HepG2 (cell line): ENCODE data around the gene HOXA4. TPM values are rescaled to one million over a fixed set of nuclear protein-coding genes. Genes with fewer than 3 reads are reported as not detected.

Source experiments
- ARID4A ChIP-seq: sonication (generic); formaldehyde crosslinking; IDR thresholded peaks from 2 replicates; pipeline ENCODE4 v1.5.0; 2020; ENCODE audit warnings: mild to moderate bottlenecking, missing genetic modification reagents, borderline replicate concordance
- CEBPB ChIP-seq: IDR thresholded peaks from 2 replicates; pipeline ENCODE4 v1.6.1; 2011; ENCODE audit warnings: low read depth, low read length, improper control_type of control experiment, borderline replicate concordance
- CTCF ChIP-seq: sonication (generic); formaldehyde crosslinking; IDR thresholded peaks from 2 replicates; pipeline ENCODE4 v1.5.0; 2020; ENCODE audit warnings: mild to moderate bottlenecking, missing genetic modification reagents, moderate library complexity
- GFI1 ChIP-seq: sonication (generic); formaldehyde crosslinking; IDR thresholded peaks from 2 replicates; pipeline ENCODE4 v1.5.0; 2020; ENCODE audit warnings: missing genetic modification reagents, mild to moderate bottlenecking, borderline replicate concordance
- HNRNPLL ChIP-seq: fragments of 200-400 bp; formaldehyde crosslinking; IDR thresholded peaks from 2 replicates; pipeline ENCODE4 v1.6.1; 2017; ENCODE audit warnings: mild to moderate bottlenecking, low read depth, low read length; ENCODE audit not compliant: poor library complexity, severe bottlenecking
- HOXA7 ChIP-seq: sonication (generic); formaldehyde crosslinking; IDR thresholded peaks from 2 replicates; pipeline ENCODE4 v1.8.1; 2022; ENCODE audit warnings: mild to moderate bottlenecking, missing genetic modification reagents, moderate library complexity
- ISL2 ChIP-seq: sonication (generic); formaldehyde crosslinking; IDR thresholded peaks from 2 replicates; pipeline ENCODE4 v1.5.0; 2020; ENCODE audit warnings: missing genetic modification reagents
- KAT8 ChIP-seq: IDR thresholded peaks from 2 replicates; pipeline ENCODE4 v1.6.1; 2016; ENCODE audit warnings: missing genetic modification reagents, missing compliant biosample characterization
- MEIS2 ChIP-seq: sonication (generic); formaldehyde crosslinking; IDR thresholded peaks from 2 replicates; pipeline ENCODE4 v1.9.0; 2021; ENCODE audit warnings: mild to moderate bottlenecking, missing genetic modification reagents
- MTF1 ChIP-seq: sonication (generic); formaldehyde crosslinking; IDR thresholded peaks from 2 replicates; pipeline ENCODE4 v1.5.0; 2020; ENCODE audit warnings: missing genetic modification reagents
- SMYD3 ChIP-seq: sonication (generic); formaldehyde crosslinking; IDR thresholded peaks from 2 replicates; pipeline ENCODE4 v1.8.1; 2023; ENCODE audit warnings: mild to moderate bottlenecking, missing genetic modification reagents
- TCF12 ChIP-seq, 2 experiments: fragments of 450-650 bp in 1 of 2; sonication (generic) in 1 of 2; formaldehyde crosslinking in 1 of 2; IDR thresholded peaks; 2 replicates each; pipeline versions ENCODE4 v1.6.1 to v1.8.0; 2017 to 2022; ENCODE audit warnings: antibody characterized with exemption in 1 of 2, mild to moderate bottlenecking in 1 of 2, missing genetic modification reagents in 1 of 2, moderate library complexity in 1 of 2
- TFDP1 ChIP-seq: IDR thresholded peaks from 2 replicates; pipeline ENCODE4 v1.6.1; 2016; ENCODE audit warnings: missing compliant biosample characterization, missing genetic modification reagents, borderline replicate concordance
- TOE1 ChIP-seq: sonication (generic); formaldehyde crosslinking; IDR thresholded peaks from 2 replicates; pipeline ENCODE4 v1.4.0; 2020; ENCODE audit warnings: mild to moderate bottlenecking, missing genetic modification reagents
- ZFYVE20 ChIP-seq: sonication (generic); formaldehyde crosslinking; IDR thresholded peaks from 2 replicates; pipeline ENCODE4 v1.8.0; 2023; ENCODE audit warnings: low read depth, mild to moderate bottlenecking, moderate library complexity, missing genetic modification reagents, borderline replicate concordance
- ZNF343 ChIP-seq: sonication (generic); formaldehyde crosslinking; IDR thresholded peaks from 2 replicates; pipeline ENCODE4 v1.4.0; 2020; ENCODE audit warnings: mild to moderate bottlenecking, missing genetic modification reagents
- ZNF468 ChIP-seq: sonication (generic); formaldehyde crosslinking; IDR thresholded peaks from 2 replicates; pipeline ENCODE4 v1.8.0; 2022; ENCODE audit warnings: mild to moderate bottlenecking, moderate library complexity, missing genetic modification reagents
- ZNF547 ChIP-seq: sonication (generic); formaldehyde crosslinking; IDR thresholded peaks from 2 replicates; pipeline ENCODE4 v1.5.1; 2020; ENCODE audit warnings: mild to moderate bottlenecking, missing genetic modification reagents
- ZNF550 ChIP-seq: sonication (generic); formaldehyde crosslinking; IDR thresholded peaks from 2 replicates; pipeline ENCODE4 v1.4.0; 2020; ENCODE audit warnings: mild to moderate bottlenecking, missing genetic modification reagents, borderline replicate concordance
- ZNF674 ChIP-seq: sonication (generic); formaldehyde crosslinking; IDR thresholded peaks from 2 replicates; pipeline ENCODE4 v1.5.0; 2020; ENCODE audit warnings: low read depth, mild to moderate bottlenecking, missing genetic modification reagents
- ZNF709 ChIP-seq: sonication (generic); formaldehyde crosslinking; IDR thresholded peaks from 2 replicates; pipeline ENCODE4 v1.5.0; 2020; ENCODE audit warnings: mild to moderate bottlenecking, missing genetic modification reagents
- ZNF746 ChIP-seq: sonication (generic); formaldehyde crosslinking; IDR thresholded peaks from 2 replicates; pipeline ENCODE4 v1.8.0; 2022; ENCODE audit warnings: mild to moderate bottlenecking, missing genetic modification reagents
- ZNF841 ChIP-seq: sonication (generic); formaldehyde crosslinking; IDR thresholded peaks from 2 replicates; pipeline ENCODE4 v1.8.1; 2023; ENCODE audit warnings: missing genetic modification reagents, borderline replicate concordance
- polyA plus RNA-seq, 8 experiments: library from polyadenylated mRNA; depleted of rRNA in 3 of 8; stranded (reverse) in 7 of 8; unstranded in 1 of 8; fragments of >200 nt; fragmentation: Illumina TruSeq in 4 of 8; extraction: Trizol in 4 of 8; gene quantifications; 2 replicates each; pipeline versions ENCODE4 v1.2.1 to v1.2.3, GENCODE V29; 2011 to 2016; ENCODE audit warnings: low read depth in 4 of 8, missing spikeins in 1 of 8, mixed read lengths in 1 of 8; ENCODE audit not compliant: insufficient read depth in 1 of 8
- total RNA-seq, 5 experiments: library from RNA; depleted of rRNA; stranded (reverse); fragments of >200 nt; fragmentation: Illumina TruSeq; extraction: Trizol; gene quantifications; 2 replicates each; pipeline ENCODE4 v1.2.3, GENCODE V29; 2016; ENCODE audit warnings: low read depth in 1 of 5

Gene HOXA4
- total and polyA plus RNA-seq, 2 of the 13 experiments (the other 11 are each of a cell fraction or from before 2014, with no cell fraction given): 2.4 to 5.4 TPM

- TF ChIP-seq ZNF550 (CRISPR knock-in tag) (no peak), HOXA7 (no peak), ZNF674 (CRISPR knock-in tag) (no peak), CEBPB (no peak), KAT8 (CRISPR knock-in tag) (peak; percentile 94), ZNF343 (CRISPR knock-in tag) (no peak), ZNF709 (CRISPR knock-in tag) (no peak), ZNF468 (CRISPR knock-in tag) (no peak), HNRNPLL (peak; percentile 39), ZNF746 (CRISPR knock-in tag) (0 out of 2 replicates have a peak, but pooled peaks have one; percentile 34), ZFYVE20 (CRISPR knock-in tag) (no peak), TFDP1 (peak; percentile 60; the same call in 1 of the 2 replicates), SMYD3 (CRISPR knock-in tag) (no peak), ZNF547 (peak; percentile 60; the same call in 1 of the 2 replicates), CTCF (CRISPR knock-in tag) (peak; percentile 97), MTF1 (CRISPR knock-in tag) (no peak), MEIS2 (CRISPR knock-in tag) (peak; percentile 57; the same call in 1 of the 2 replicates), ISL2 (no peak), TOE1 (CRISPR knock-in tag) (no peak), ZNF841 (no peak), ARID4A (CRISPR knock-in tag) (peak; percentile 54; the same call in 1 of the 2 replicates), TCF12 (IDR thresholded peaks at IDR 0.05) (no peak), TCF12 (CRISPR knock-in tag; IDR thresholded peaks at IDR 0.05) (peak; percentile 57; the same call in 1 of the 2 replicates), GFI1 (CRISPR knock-in tag) (no peak; the same call in 1 of the 2 replicates)
Measured at GRCh38 chr7:27160546-27161213, 30.1 kb upstream of the HOXA4 start (continued).
